Right hindlimb (tissue), 1 donor: ENCODE data around the gene RRP1.

Experiments used
- DNase-seq: peaks from one replicate; pipeline ENCODE4 v3.0.0-alpha.2; 2018

Gene RRP1

DNA sequence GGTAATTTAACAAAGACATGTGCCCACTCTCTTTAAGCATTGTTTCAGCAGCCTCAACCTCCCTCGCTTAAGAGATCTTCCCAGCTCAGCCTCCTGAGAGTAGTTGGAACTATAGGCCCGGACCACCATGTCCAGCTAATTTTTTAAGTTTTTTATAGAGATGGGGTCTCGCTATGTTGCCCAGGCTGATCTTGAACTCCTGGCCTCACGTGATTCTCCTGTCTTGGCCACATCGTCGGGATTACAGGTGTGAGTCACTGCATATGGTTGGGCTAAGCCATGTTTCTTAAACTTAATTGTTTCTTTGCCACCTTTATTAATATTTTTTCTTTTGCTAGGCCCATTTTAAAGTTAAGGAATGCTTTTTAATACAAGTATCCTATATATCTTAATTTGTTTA lies 57.1 kb downstream of the RRP1 start:
- DNase-seq: no peak

DNA sequence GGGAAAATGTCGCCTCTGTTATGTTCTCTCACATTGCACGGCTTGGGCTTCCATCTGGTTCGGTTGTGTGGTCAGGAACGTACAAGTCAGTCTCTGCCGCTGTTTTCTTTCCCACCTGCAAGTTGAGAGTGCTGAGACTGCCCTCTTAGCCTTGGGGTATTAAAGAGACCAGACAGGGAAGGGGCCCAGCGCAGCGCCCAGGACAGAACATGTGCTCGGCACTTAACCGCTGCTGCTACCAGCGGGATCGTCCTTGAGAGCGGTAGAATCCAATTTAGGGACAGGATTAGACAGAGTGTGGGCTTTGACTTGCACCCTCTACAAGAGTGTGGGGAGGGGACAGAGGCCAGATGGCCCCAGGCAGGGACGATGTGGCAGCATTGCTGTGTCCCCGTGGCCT lies 57.9 kb downstream of the RRP1 start:
- DNase-seq: no peak

DNA sequence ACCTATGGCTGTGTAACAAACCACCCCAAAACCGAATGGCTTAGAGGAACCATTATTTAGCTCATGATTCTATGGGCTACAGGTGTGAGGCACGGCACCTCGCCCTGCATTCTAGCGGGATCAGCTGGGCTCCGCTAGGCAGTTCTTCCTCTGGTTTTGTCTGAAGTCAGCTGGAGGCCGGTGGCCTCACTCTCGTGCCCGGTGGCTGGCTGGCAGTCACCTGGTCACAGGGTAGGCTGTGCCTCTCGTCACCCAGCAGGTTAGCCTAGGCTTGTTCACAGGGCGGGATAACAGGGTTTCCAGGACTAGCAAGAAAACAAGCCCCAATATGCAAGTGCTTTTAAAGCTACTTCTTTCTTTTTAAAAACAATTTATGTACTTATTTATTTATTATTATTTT lies 59.4 kb downstream of the RRP1 start:
- no peak for DNase-seq

DNA sequence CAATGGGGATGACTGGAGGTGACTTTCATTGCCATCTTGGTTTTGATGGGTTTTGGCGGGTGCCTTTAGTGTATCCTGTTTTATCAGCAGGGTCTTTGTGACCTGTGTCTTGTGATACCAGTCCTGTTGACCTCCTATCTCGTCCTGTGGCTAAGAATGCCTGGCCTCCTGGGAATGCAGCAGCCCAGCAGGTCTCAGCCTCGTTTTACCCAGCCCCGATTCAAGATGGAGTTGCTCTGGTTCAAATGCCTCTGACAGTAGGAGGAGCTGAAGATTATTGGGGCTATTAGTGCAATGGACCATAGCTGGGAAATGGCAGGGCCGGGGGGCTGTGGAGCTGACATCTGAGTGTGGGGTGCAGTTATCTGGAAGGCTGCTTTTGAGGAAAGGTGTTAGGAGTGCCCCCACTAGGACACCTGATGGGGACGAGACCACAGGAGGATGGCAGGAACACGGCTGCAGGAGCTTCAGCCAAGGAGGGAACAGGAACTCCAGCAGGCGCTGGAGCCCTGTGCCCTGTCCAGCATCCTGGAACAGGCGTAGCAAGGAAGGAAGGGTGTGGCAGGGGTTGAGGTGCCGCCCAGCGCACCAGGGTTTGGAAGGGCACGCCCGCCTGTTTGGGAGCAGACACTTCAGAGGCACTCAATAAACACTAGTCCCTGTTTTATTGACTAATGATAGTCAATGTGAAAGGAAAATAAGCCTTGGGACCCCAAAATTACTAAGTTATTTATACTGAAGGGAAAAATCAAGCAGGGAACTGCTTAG lies 60.3 kb downstream of the RRP1 start:
- no peak for DNase-seq

DNA sequence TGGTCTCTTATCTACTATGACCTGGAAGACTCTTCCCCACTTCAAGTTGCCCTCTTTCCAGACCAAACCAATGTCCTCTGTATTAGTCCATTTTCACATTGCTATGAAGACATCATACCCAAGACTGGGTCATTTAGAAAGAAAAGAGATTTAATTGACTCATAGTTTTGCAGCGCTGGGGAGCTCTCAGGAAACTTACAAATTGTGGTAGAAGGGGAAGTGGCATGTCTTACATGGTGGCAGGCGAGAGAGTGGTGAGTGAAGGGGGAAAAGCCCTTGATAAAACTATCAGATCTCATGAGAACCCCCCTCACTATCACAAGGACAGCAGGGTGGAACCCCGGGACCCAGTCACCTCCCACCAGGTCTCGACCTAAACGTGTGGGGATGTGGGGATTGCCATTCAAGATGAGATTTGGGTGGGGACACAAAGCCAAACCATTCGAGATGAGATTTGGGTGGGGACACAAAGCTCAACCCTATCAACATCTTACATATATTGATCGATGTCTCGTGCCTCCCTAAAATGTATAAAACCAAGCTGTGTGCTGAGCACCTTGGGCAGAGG lies 61.4 kb downstream of the RRP1 start:
- no peak for DNase-seq

DNA sequence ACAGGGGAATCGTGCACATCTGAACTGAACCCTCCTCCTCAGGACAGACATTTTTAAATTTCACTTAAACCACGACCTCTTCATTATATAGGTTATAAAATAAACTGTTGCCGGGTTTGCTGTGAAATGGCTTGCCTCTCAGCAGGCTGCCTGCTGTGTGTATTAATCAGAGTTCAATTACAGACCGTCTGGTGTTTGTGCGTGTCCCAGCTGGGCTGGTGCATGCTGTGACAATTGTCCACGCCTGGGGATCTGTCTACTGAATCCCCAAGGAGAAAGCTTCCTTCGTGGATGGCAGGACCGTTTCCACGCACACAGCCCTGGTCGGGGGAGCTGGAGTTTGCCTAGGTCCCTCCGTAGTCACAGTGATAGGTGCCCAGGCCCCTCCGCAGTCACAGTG lies 62.2 kb downstream of the RRP1 start:
- DNase-seq: no peak

DNA sequence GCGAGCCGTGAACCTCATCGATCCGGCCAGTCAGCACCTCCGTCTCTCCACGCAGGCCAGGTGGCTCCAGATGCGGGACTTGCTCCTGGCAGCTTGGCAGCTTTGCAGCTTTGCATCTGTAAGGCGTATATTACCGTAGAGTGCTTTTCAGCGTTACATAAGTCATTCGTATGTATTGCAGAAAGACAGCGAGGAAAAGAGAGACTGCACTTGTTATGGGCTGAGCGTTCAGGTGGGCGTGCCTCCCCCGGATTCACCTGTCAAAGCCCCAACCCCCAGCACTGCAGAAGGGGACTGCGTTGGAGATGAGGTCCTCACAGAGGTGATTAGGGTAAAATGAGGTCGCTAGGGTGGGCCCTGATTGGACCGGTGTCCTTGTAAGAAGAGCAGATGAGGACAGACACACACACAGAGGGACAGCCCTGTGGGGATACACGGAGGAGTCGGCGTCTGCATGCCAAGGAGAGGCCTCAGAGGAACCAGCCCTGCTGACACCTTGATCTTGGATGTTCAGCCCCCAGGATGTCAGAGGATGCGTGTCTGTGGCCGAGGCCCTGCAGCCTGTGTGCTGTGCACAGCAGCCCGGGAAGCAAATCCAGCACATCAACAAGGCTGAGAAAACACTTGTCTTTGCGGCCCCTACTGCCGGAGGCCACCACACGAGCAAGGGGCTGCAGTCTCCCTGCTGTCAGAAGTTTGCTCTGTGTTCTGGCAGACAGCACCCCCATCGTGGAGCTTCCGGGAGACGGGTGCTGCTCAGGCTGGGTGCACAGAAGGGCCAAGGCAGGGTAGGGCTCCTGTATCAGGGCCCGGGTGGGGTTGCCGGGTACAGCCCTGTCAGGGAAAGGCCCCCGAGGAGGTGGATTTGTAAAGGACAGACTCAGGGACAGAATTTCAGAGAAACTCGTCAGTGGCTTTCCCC lies 64.7 kb downstream of the RRP1 start:
- DNase-seq: no peak
